IPS-18c (cell line): Measurements from ENCODE around the gene C16orf96.

Source experiments
- H3K4me3 ChIP-seq: 2 replicates; pipeline ENCODE4 v1.7.0; 2013; ENCODE audit warnings: low read depth, mild to moderate bottlenecking, low read length, moderate library complexity; ENCODE audit not compliant: insufficient read depth
- H3K9me3 ChIP-seq: one replicate; pipeline ENCODE4 v1.6.1; 2013; ENCODE audit warnings: mild to moderate bottlenecking, low read length, moderate library complexity; ENCODE audit not compliant: control insufficient read depth, insufficient read depth

C16orf96 gene

DNA sequence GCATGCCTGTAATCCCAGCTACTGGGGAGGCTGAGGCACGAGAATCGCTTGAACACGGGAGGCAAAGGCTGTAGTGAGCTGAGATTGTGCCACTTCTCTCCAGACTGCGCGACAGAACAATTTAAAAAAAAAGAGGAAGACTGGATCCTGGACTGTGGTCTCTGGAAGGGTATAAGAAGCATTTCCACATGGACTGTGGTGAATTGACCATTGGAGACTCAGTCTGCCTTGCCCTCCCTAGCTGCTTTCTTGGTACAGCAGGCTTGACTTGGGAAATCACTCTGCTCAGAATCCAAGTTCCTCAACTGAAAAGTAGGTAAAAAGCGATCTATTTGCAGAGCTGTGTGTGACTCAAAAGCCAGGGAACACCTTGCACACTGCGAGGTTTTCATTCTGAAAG, 67.5 kb downstream of the C16orf96 start:
- Histone ChIP-seq H3K4me3 (no peak overlapping the region), H3K9me3 (no peaks in the 10 kb centered on the region)

DNA sequence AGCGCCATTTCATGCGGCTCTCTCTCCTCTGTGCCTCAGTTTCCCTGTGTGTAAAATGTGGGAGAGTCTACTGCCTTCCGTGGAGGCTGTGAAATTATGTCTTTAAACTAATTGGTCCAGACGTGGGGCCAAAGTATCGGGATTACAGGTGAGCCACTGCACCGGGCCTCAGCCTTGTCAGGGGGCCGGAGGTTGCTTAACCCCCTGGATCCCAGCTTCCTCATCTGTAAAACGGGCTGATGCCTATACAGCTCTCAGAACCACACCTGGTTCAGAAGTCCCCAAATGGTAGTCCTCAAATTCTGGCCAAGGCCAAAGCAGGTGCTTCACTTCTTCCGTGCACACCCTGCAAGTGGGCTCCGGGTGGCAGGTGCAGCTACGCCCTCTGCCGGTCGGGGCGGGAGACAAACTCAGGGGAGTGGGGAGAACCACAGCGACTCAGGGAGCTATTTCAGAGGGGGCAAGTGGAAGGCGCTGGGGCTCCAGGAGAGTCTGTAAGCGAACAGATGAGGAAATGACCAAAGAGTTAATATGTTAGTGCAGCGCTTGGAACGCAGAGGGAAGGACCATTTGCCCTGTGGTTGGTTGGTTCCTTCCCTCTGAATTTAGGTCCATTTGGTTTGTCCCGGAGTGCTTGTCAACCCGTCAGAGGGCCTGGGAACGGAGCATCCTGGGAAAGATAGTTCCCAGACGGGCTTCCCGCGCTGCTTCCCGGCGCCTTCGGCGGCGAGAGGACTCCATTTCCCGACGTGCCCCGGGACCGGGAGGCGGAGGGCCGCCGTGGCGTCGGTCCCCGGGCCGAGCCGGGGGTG, 68.1 kb downstream of the C16orf96 start, which contains the start of gene MGRN1:
MGRN1 (plus strand) TSS at position 812 of the 812 bp plus-strand sequence. CDS start 135 bp downstream, outside the sequence.
- no peaks in the 10 kb centered on the region for H3K9me3 ChIP-seq
- peak within 1 kb of the TSS; percentile 93 for H3K4me3 ChIP-seq

DNA sequence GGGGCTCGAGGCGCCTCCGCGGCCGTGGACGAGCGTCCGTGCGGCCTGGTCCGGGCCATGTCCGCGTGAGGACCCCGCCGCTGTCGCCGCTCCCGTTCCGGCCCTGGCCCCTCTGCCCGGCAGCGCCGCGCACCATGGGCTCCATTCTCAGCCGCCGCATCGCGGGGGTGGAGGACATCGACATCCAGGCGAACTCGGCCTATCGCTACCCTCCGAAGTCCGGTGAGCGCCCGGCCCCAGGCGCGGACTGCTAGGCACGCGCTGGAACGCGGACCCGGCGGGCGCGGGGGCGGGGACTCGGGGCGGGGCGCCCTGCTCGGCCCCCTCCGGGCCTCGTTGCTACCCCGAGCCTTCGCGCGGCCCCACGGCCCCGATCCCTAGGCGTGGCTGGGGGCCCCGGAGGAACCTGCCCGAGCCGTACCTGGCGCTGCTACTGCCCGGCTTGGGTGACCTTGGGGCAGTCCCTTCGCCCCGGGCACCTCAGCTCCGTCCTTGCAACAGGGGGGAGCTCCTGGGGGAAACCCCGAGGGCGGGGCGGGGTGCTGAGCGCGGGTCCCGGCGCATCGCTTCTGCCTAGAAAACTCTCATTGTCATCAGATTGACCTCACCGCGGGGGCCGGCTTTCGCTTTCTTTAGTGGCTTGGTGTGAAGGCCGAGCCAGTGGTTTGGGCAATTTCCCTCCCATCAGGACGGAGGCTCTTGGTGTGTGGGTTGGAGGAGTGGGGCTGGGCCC, 68.9 kb downstream of the C16orf96 start:
- no peaks in the 10 kb centered on the region for H3K9me3 ChIP-seq
- peak overlapping the region; percentile 93 for H3K4me3 ChIP-seq

DNA sequence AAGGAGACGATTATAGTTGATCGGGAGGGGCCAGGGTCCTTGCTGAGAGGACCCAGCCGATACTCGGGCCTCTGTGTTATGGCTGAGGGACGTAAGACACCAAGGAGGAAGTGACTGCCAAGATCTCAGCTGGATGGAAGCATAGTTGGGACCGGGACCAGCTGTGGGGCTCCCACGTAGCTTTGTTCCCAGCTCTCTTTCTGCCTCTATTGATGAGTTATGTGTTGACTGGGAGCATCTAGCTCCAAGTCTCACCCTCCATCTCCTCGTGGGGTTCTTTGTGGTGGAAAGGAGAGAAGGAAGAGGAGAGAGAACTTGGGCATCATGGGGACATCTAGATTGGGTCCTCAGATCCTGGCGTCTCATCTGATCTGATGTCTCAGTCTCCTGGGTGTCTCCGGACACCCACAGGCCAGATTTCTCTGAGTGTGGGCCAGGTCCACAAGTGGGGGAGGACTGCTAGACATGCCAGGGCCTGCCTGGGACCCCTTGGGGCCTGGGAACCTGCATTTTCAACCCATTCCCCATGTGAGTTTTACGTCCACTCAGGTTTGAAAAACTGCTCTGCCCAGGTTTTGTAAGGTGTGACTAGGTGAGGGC, 69.5 kb downstream of the C16orf96 start:
- Histone ChIP-seq H3K4me3 (peak overlapping the region; percentile 93), H3K9me3 (no peaks in the 10 kb centered on the region)

DNA sequence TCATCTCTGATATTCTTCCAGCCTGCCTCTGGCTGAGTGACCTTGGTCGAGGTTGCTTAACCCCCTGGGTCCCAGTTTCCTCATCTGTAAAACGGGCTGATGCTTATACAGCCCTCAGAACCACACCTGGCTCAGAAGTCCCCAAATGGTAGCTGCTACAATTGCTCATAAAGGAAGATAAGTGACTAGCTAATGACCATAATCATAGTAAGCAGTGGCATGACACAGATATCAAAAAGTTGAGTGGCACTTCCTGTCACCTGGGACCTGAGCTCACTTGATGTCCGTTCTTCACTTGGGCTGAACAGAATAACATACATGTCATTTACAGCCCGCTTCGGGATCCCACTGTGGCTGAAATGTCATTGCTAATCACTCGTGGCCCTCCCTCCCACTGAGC, 70.3 kb downstream of the C16orf96 start:
- Histone ChIP-seq H3K9me3 (no peaks in the 10 kb centered on the region), H3K4me3 (no peak overlapping the region)

DNA sequence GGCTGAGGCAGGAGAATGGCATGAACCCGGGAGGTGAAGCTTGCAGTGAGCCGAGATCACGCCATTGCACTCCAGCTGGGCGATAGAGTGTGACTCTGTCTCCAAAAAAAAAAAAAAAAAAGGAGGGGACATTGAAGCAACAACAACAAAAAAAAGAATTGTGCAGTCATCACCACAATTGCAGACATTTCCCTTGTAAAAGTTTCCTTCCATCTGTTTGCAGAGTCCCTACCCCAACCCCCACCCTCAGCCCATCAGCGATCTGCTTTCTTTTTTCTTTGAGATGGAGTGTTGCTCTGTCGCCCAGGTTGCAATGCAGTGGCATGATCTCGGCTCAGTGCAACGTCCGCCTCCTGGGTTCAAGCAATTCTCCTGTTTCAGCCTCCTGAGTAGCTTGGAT, 72.1 kb downstream of the C16orf96 start:
- no peaks in the 10 kb centered on the region for H3K9me3 ChIP-seq
- no peak overlapping the region for H3K4me3 ChIP-seq

DNA sequence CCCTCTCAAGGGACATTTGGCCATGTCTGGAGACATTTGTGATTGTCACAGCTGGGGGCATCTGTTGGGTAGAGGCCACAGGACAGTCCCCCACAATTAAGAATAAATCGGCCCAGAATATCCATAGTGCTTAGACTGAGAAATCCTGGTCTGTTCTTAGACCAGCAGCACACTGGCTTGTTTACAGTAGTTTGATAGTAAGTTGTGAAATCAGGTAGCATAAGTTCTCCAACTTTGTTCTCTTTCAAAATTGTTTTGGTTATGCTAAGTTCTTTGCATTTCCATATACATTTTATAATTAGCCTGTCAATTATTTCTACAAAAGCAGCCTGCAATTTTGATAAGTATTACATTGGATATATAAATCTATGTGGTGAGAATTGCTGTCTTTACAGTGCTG, 75.3 kb downstream of the C16orf96 start:
- H3K9me3 ChIP-seq, result no peaks in the 10 kb centered on the region
- no peak overlapping the region for H3K4me3 ChIP-seq

DNA sequence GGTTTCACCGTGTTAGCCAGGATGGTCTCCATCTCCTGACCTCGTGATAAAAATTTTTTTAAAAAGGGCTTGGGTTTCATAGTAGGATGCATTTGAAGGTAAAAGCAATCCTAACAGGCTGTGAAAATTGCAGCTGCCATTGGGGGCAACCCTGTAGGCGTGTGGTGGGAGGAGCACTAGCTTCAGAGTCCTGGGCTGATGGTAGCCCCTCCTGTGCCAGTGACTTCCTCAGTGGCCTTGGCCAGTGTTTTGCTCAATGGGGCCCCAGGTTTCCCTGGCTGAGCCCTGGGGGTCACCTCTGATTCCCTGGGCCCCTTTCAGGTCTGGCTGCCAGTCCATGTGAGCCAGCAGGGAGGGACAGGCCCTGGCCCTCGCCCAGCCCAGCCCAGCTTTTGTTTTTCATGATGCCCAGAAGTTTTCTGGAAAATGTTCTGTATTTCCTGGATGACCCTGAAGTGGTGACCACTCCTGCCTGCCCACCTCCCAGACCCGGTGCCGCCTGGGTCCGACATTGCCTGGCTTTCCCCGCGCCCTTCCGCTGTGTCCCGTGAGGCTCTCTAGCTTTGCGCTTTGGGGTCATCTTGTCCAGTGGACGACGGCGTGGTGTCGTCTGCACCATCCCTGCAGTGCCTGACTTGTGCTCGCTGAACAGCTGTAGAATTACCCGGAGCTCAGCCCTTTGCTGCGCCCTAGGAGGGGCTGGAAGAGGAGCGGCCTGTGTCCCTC, 77.9 kb downstream of the C16orf96 start:
- no peaks in the 10 kb centered on the region for H3K9me3 ChIP-seq
- no peak overlapping the region for H3K4me3 ChIP-seq

DNA sequence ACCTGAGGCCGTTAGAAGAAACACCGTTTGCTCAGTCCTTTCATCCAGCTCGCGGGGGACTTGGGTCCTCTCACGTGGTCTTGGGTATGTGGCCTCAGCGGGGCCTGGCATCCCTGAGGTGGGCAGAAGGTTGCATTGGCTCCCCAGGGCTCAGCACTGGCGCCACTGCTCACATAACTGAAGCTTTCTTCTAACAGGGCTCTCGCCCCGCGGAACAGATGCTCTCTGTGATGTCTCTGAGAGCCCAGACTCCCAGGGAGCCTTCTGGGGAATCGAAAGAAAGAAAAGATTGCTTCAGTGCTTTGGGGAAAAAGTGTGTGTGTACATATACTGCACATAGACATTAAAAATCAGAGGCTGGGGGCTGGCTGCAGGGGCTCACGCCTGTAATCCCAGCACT, 78.6 kb downstream of the C16orf96 start:
- Histone ChIP-seq H3K4me3 (no peak overlapping the region), H3K9me3 (no peaks in the 10 kb centered on the region)

DNA sequence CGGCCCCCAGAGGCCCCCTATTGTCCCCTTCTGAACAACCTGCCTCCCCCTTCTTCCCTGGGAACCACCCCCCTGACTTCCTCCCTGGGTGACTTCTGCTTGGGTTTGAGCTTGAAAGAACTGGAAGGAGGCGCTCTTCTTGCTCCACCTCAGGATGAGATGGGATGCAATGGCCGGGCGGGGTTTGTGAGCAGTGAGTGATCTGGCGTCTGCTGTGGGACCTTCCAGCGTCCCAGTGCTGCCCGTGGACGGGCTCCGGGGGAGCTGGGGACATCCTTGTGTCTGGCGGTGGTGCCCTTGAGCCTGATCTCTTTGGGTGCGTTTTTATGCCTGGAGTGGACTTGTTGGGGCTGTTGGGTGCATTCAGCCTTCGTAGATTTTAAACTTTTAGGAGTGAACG, 80.1 kb downstream of the C16orf96 start:
- no peak overlapping the region for H3K4me3 ChIP-seq
- no peaks in the 10 kb centered on the region for H3K9me3 ChIP-seq

DNA sequence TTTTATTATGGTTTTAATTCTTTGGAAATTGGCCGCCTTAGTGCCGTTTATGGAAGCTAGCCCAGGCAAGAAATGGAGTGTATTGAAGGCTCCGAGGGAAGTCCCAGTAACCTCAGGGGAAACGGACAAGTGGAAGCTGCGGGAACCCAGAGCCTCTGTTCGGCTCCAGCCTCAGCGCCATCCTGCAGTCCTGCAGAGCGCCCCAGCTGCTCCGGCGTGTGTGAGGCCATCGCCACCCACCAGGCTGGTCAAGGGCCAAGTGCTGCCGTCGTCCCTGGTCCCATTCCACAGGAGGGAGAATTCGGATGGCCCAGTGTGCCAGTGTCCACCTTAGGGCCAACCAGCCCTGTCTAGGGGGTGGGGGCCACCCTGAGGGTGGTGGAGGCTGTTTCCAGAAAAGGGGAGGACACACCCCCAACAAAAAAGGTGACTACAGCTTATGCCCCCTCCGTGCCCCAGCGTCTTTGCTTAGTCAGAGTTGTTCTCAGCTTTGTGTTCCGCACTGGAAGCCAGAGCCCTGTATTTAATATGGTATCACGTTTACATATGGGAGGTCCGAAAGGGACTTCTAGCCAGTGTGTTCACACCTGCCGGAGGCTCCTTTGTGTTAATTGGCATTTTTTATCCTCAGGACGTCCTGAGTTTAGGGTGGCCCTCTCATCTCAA, 81.5 kb downstream of the C16orf96 start:
- H3K4me3 ChIP-seq, result no peak overlapping the region
- no peaks in the 10 kb centered on the region for H3K9me3 ChIP-seq

DNA sequence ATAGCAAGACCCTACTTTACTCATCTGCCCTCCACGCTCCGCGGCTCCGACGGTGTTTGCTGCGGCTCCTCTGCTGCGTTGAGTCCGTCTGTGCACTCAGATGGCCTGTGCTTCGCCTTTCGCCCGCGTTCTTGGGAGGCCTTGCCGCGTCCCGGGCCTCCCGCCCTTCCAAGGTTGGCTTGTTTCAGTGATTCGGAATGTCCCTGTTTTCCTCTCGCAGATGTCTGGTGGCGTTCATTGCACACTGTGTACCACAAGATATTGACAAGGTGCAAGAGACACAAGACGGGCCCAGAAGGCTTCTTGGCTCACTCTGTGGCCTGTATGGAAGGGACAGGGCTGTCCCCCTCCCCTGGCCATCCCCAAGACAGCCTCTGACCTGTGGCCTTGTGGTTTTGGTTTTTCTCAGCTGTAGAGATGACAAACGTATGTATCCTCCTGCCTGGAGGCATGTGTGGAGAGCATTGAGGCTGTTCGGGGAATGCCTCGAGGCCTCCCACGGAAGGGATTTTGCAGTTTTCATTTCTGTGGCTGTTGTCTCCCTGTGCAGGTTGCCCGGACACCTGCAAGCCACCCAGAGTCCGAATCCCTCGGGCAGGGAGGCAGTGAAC, 83.9 kb downstream of the C16orf96 start:
- no peak overlapping the region for H3K4me3 ChIP-seq
- H3K9me3 ChIP-seq, result no peaks in the 10 kb centered on the region

DNA sequence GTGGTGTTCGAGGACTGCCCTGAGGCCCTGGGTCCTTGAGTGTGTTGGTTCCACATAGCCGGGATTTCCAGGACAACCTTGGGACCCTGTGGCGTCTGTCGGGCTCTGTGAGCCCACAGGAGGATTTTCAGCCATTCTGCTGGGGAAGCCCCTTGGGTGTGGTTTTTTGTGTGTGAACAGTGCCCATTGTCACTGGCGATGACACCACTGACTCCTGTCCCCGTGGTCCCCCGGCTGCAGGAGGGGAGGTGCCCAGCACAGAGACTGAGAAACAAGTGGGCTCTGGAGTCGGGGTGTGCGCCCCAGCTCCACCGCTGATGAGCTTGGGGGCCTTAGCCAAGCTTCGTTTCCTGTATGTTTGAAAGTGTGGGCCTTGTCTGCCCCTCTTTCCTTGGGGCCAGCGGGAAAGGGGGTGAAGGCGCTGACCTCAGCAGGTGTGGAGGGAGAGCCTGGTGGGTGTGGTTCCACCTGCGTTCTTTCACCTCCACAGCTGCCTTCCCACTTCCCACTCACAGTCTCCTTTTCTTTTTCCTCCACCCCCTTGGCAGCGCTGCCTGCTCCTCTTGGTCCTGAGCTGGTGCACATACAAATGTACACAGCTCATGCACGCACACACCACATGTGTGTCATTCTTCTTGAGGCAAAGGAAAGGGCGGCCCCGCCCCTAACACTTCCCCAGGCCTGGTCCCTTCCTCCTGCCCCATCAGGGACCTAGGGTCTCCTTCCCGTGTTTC, 84.6 kb downstream of the C16orf96 start:
- Histone ChIP-seq H3K9me3 (no peaks in the 10 kb centered on the region), H3K4me3 (no peak overlapping the region; the same call in 1 of the 2 replicates)

DNA sequence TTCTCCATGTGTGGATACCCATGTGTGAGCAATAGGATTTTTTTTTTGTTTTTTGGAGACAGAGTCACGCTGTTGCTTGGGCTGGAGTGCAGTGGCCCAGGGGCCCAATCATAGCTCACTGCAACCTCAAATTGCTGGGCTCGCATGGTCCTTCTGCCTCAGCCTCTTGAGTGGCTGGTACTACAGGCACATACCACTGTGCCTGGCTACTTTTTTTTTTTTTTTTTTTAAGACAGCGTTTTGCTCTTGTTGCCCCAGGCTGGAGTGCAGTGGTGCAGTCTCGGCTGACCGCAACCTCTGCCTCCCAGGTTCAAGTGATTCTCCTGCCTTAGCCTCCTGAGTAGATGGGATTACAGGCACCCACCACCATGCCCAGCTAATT, 85.2 kb downstream of the C16orf96 start:
- no peaks in the 10 kb centered on the region for H3K9me3 ChIP-seq
- no peak overlapping the region for H3K4me3 ChIP-seq

DNA sequence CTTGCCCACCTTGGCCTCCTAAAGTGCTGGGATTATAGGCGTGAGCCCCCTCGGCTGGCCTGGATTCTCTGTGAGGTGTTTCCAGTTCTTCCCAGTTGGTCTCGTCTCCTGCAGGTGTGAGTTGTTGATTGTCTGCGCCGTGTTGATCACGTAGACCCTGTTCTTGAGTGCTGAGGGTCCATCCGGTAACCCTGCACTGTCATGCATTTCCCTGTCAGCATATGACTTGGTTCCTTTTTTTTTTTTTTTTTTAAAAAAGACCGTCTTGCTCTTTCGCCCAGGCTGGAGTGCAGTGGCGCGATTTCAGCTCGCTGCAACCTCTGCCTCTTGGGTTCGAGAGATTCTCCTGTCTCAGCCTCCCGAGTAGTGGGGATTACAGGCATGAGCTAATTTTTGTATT, 85.8 kb downstream of the C16orf96 start:
- no peaks in the 10 kb centered on the region for H3K9me3 ChIP-seq
- H3K4me3 ChIP-seq, result no peak overlapping the region
